ENCODE measurements around the gene NUMB.
"Not testable (repeated sequence)": the region's sequence is repeated elsewhere in the genome, so short reads cannot be mapped to it uniquely, and the experiment has no call there.

Gene NUMB

DNA sequence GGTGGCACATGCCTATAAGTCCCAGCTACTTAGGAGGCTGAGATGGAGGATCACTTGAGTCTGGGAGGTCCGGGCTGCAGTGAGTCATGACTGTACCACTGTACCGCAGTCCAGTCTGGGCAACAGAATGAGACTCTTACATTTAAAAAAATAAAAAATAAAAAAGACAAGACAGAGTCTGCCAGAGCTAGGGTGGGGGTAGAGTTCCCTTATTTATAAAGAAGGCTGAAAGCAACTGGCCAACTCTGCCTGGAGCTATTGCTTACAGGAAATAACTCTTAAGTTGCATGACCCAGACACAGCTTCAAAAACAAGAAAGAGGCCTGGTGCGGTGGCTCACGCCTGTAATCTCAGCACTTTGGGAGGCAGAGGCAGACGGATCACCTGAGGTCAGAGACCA is 31.5 kb downstream of the NUMB start:
- DNase-seq (ENCODE audit: low read depth) = no peak
- H3K4me3 ChIP-seq (ENCODE audit: low read length) = no peak overlapping the region
- TF ChIP-seq, protein P1, sequence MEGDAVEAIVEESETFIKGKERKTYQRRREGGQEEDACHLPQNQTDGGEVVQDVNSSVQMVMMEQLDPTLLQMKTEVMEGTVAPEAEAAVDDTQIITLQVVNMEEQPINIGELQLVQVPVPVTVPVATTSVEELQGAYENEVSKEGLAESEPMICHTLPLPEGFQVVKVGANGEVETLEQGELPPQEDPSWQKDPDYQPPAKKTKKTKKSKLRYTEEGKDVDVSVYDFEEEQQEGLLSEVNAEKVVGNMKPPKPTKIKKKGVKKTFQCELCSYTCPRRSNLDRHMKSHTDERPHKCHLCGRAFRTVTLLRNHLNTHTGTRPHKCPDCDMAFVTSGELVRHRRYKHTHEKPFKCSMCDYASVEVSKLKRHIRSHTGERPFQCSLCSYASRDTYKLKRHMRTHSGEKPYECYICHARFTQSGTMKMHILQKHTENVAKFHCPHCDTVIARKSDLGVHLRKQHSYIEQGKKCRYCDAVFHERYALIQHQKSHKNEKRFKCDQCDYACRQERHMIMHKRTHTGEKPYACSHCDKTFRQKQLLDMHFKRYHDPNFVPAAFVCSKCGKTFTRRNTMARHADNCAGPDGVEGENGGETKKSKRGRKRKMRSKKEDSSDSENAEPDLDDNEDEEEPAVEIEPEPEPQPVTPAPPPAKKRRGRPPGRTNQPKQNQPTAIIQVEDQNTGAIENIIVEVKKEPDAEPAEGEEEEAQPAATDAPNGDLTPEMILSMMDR (conservative IDR thresholded peaks at IDR 0.05; ENCODE audit: low read depth, low read length) = no peak

DNA sequence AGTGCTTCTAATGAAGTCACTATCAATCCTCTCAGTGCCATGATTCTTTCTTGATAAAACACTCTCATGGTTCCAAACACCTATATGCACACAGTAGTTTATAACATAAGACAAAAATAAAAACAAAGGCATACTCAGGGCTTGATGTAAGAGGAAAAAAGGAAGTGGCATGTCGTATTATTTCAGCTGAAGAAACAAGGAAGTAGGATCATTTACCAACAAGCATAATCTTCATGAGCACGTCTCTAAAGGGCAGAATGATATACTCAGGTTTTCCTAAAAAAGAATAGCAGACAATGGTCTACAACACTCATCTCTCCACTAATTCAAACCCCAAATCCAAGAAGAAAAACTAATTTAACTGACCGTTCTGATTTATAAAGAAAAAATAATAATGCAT is 33.9 kb downstream of the NUMB start:
- no peak for DNase-seq (ENCODE audit: low read depth)
- TF ChIP-seq, protein P1 (conservative IDR thresholded peaks at IDR 0.05; ENCODE audit: low read depth, low read length) = no peak
- no peak overlapping the region for H3K4me3 ChIP-seq (ENCODE audit: low read length)

DNA sequence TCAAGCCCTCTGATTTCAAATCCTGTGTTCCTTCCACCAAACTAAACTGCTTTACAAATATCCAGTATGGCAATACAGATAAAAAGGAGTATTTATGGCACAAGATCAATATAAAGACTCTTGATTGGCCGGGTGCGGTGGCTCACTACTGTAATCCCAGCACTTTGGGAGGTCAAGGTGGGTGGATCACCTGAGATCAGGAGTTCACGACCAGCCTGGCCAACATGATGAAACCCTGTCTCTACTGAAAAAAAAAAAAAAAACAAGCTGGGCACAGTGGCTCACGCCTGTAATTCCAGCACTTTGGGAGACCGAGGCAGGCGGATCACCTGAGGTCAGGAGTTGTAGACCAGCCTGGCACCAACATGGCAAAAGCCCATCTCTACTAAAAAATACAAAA is 35.3 kb downstream of the NUMB start:
- not testable (repeated sequence) for DNase-seq (ENCODE audit: low read depth); H3K4me3 ChIP-seq (ENCODE audit: low read length)

DNA sequence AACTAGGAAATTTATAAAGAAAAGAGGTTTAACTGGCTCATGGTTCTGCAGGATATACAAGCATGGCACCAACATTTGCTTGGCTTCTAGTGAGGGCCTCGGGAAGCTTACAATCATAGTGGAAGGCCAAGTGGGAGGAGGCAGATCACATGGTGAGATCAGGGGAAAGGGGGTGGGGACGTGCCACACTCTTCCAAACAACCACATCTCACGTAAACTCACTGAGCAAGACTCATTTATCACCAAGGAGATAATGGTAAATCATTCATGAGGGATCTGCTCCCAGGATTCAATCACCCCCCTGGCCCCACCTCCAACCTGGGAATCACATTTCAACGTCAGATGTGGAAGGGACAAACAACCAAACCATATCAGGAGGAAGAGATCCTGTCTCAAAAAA is 35.8 kb downstream of the NUMB start:
- H3K4me3 ChIP-seq (ENCODE audit: low read length) = no peak overlapping the region
- no peak for DNase-seq (ENCODE audit: low read depth)
- TF ChIP-seq, protein P1 (conservative IDR thresholded peaks at IDR 0.05; ENCODE audit: low read depth, low read length) = no peak

DNA sequence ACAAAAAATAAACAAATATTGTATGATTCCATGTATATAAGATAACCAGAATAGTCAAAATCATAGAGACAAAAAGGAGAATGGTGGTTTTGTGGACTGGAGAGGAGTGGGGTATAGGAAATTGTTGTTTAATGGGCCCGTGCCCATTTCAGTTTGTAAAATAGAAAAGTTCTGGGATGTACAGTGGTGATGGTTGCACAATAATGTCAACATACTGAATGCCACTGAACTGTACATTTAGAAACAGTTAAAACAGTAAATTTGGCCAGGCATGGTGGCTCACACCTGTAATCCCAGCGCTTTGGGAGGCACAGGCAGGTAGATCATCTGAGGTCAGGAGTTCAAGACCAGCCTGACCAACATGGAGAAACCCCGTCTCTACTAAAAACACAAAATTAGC is 40.1 kb downstream of the NUMB start:
- no peak for DNase-seq (ENCODE audit: low read depth)
- H3K4me3 ChIP-seq (ENCODE audit: low read length) = no peak overlapping the region
- TF ChIP-seq, protein P1 (conservative IDR thresholded peaks at IDR 0.05; ENCODE audit: low read depth, low read length) = no peak

DNA sequence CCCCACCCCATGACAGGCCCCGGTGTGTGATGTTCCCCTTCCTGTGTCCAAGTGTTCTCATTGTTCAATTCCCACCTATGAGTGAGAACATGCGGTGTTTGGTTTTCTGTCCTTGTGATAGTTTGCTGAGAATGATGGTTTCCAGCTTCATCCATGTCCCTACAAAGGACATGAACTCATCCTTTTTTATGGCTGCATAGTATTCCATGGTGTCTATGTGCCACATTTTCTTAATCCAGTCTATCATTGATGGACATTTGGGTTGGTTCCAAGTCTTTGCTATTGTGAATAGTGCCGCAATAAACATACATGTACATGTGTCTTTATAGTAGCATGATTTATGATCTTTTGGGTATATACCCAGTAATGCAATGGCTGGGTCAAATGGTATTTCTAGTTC is 52.1 kb downstream of the NUMB start:
- H3K4me3 ChIP-seq (ENCODE audit: low read length); DNase-seq (ENCODE audit: low read depth): not testable (repeated sequence)

DNA sequence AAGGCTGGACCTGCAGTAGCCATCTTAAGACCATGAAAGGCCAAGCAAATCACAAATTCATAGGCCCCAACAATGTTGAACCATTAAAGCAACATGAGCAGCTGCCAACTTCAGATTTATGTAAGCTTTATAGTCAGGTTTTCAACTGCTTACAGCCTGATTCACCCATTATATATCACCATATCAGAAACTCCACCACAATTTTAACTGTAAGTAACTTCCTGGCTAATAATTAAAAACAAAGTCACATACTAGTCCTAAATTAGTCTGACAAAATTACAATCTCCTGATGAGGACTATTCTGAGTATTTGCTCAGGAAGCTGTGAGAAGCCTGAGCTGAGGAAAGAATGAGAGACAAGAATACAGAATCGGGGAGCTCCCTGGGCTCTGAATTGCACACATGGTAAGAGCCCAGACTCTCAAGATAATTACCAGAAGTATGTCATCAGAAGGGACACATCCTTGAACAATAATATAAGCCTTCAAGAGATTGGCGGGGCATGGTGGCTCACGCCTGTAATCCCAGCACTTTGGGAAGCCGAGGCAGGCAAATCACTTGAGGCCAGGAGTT is 55.1 kb downstream of the NUMB start:
- DNase-seq (ENCODE audit: low read depth) = no peak
- H3K4me3 ChIP-seq (ENCODE audit: low read length) = no peak overlapping the region
- TF ChIP-seq, protein P1 (conservative IDR thresholded peaks at IDR 0.05; ENCODE audit: low read depth, low read length) = no peak

DNA sequence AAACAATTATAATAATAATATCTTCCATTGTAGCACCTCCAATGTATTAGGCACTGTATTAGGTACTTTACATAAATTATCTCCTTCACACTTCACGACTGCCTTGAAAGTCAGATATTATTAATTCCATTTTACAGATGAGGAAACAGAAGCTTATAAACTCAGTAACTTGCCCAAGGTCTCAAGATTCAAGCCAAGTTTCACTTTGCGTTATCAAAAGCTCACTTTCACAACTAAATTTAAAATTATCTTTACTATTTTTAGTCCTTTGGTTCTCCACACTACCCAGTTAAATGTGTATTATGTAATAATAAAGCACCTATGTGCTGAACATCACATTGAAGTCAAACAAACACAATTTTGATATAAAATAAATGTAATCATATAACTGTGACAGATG is 55.8 kb downstream of the NUMB start:
- H3K4me3 ChIP-seq (ENCODE audit: low read length) = no peak overlapping the region
- TF ChIP-seq, protein P1 (conservative IDR thresholded peaks at IDR 0.05; ENCODE audit: low read depth, low read length) = no peak
- no peak for DNase-seq (ENCODE audit: low read depth)

Measured in retinal pigment epithelial cell (primary cell).